ENCODE data around the gene LRP6. TPM values are rescaled to one million over a fixed set of nuclear protein-coding genes. Genes with fewer than 3 reads are reported as not detected.

LRP6 gene
- total and polyA plus RNA-seq, 2 experiments from 2014 or later, result 29.1 to 73.8 TPM

DNA sequence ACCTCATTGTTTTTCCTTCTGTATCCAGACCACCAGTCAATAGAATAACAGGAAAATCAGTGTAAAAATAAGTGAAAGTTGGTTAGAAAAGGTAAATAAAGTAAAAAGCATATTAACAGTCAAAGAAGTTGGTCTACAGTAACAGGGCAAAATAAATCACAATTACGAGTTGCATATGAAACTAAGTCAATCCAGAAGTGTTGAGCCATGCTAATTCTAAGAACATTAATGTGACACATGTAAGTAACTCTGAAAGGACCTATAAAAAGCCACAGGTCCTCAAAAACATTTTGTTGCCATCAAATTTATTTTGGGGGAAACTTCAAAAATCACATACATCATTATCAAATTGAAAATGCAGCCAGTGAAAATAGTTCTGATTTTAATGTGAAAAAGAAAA lies 56.4 kb downstream of the LRP6 start:
- no peak overlapping the region for H3K4me3 ChIP-seq
- peaks cover 100% of the 10 kb centered on the region for H3K79me2 ChIP-seq (replicated peaks; ENCODE audit: insufficient read depth)
- no peak for ATAC-seq
- peaks cover 13% of the 10 kb centered on the region for H3K4me1 ChIP-seq (ENCODE audit: insufficient read depth)
- H4K20me1 ChIP-seq (replicated peaks; ENCODE audit: insufficient read depth), result peaks cover 17% of the 10 kb centered on the region
- Mint-ChIP-seq H3K36me3 (ENCODE audit: low read depth) (no peaks in the 10 kb centered on the region), H3K27ac (no peak overlapping the region), H3K27me3 (ENCODE audit: insufficient read depth, low read depth, poor library complexity) (no peaks in the 10 kb centered on the region), H3K4me1 (peaks cover 28% of the 10 kb centered on the region), H3K4me3 (no peak overlapping the region), H3K9me3 (no peaks in the 10 kb centered on the region)
- H3K27ac ChIP-seq (ENCODE audit: low read depth), result no peak overlapping the region; the same call in 1 of the 2 replicates
- H2AFZ ChIP-seq, result no peak overlapping the region
- no peaks in the 10 kb centered on the region for H3K9me2 ChIP-seq (ENCODE audit: insufficient read depth)
- H3K4me2 ChIP-seq, result no peak overlapping the region
- H3F3A ChIP-seq (replicated peaks; ENCODE audit: low read depth), result no peaks in the 10 kb centered on the region
- no peaks in the 10 kb centered on the region for H3K36me3 ChIP-seq (ENCODE audit: insufficient read depth)
- no peak for DNase-seq (ENCODE audit: low spot score)
- no peaks in the 10 kb centered on the region for H3K27me3 ChIP-seq (ENCODE audit: insufficient read depth)
- TF ChIP-seq NANOG (IDR thresholded peaks at IDR 0.05; ENCODE audit: borderline replicate concordance) (no peak), ZNF331 (CRISPR knock-in tag; IDR thresholded peaks at IDR 0.05; ENCODE audit: low read depth) (no peak), JUNB (IDR thresholded peaks at IDR 0.05; ENCODE audit: unreplicated experiment) (no peak), EZH2phosphoT487 (IDR thresholded peaks at IDR 0.05; ENCODE audit: unreplicated experiment) (no peak), STAT1 (IDR thresholded peaks at IDR 0.05; ENCODE audit: unreplicated experiment) (no peak), CREB1 (CRISPR knock-in tag; IDR thresholded peaks at IDR 0.05; ENCODE audit: low read depth) (no peak), ZNF114 (CRISPR knock-in tag; IDR thresholded peaks at IDR 0.05) (no peak), EZH2 (IDR thresholded peaks at IDR 0.05; ENCODE audit: low read depth, unreplicated experiment) (no peak), POLR2AphosphoS5 (IDR thresholded peaks at IDR 0.05; ENCODE audit: low read depth) (no peak)
- TF ChIP-seq, protein P1, sequence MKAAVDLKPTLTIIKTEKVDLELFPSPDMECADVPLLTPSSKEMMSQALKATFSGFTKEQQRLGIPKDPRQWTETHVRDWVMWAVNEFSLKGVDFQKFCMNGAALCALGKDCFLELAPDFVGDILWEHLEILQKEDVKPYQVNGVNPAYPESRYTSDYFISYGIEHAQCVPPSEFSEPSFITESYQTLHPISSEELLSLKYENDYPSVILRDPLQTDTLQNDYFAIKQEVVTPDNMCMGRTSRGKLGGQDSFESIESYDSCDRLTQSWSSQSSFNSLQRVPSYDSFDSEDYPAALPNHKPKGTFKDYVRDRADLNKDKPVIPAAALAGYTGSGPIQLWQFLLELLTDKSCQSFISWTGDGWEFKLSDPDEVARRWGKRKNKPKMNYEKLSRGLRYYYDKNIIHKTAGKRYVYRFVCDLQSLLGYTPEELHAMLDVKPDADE (IDR thresholded peaks at IDR 0.05), result no peak
- TF ChIP-seq, protein P2, sequence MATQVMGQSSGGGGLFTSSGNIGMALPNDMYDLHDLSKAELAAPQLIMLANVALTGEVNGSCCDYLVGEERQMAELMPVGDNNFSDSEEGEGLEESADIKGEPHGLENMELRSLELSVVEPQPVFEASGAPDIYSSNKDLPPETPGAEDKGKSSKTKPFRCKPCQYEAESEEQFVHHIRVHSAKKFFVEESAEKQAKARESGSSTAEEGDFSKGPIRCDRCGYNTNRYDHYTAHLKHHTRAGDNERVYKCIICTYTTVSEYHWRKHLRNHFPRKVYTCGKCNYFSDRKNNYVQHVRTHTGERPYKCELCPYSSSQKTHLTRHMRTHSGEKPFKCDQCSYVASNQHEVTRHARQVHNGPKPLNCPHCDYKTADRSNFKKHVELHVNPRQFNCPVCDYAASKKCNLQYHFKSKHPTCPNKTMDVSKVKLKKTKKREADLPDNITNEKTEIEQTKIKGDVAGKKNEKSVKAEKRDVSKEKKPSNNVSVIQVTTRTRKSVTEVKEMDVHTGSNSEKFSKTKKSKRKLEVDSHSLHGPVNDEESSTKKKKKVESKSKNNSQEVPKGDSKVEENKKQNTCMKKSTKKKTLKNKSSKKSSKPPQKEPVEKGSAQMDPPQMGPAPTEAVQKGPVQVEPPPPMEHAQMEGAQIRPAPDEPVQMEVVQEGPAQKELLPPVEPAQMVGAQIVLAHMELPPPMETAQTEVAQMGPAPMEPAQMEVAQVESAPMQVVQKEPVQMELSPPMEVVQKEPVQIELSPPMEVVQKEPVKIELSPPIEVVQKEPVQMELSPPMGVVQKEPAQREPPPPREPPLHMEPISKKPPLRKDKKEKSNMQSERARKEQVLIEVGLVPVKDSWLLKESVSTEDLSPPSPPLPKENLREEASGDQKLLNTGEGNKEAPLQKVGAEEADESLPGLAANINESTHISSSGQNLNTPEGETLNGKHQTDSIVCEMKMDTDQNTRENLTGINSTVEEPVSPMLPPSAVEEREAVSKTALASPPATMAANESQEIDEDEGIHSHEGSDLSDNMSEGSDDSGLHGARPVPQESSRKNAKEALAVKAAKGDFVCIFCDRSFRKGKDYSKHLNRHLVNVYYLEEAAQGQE (IDR thresholded peaks at IDR 0.05; ENCODE audit: unreplicated experiment), result no peak
- TF ChIP-seq, protein P3, sequence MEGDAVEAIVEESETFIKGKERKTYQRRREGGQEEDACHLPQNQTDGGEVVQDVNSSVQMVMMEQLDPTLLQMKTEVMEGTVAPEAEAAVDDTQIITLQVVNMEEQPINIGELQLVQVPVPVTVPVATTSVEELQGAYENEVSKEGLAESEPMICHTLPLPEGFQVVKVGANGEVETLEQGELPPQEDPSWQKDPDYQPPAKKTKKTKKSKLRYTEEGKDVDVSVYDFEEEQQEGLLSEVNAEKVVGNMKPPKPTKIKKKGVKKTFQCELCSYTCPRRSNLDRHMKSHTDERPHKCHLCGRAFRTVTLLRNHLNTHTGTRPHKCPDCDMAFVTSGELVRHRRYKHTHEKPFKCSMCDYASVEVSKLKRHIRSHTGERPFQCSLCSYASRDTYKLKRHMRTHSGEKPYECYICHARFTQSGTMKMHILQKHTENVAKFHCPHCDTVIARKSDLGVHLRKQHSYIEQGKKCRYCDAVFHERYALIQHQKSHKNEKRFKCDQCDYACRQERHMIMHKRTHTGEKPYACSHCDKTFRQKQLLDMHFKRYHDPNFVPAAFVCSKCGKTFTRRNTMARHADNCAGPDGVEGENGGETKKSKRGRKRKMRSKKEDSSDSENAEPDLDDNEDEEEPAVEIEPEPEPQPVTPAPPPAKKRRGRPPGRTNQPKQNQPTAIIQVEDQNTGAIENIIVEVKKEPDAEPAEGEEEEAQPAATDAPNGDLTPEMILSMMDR (conservative IDR thresholded peaks at IDR 0.05; ENCODE audit: low read depth in 2 of 2), result no peak
- TF ChIP-seq, protein P4, sequence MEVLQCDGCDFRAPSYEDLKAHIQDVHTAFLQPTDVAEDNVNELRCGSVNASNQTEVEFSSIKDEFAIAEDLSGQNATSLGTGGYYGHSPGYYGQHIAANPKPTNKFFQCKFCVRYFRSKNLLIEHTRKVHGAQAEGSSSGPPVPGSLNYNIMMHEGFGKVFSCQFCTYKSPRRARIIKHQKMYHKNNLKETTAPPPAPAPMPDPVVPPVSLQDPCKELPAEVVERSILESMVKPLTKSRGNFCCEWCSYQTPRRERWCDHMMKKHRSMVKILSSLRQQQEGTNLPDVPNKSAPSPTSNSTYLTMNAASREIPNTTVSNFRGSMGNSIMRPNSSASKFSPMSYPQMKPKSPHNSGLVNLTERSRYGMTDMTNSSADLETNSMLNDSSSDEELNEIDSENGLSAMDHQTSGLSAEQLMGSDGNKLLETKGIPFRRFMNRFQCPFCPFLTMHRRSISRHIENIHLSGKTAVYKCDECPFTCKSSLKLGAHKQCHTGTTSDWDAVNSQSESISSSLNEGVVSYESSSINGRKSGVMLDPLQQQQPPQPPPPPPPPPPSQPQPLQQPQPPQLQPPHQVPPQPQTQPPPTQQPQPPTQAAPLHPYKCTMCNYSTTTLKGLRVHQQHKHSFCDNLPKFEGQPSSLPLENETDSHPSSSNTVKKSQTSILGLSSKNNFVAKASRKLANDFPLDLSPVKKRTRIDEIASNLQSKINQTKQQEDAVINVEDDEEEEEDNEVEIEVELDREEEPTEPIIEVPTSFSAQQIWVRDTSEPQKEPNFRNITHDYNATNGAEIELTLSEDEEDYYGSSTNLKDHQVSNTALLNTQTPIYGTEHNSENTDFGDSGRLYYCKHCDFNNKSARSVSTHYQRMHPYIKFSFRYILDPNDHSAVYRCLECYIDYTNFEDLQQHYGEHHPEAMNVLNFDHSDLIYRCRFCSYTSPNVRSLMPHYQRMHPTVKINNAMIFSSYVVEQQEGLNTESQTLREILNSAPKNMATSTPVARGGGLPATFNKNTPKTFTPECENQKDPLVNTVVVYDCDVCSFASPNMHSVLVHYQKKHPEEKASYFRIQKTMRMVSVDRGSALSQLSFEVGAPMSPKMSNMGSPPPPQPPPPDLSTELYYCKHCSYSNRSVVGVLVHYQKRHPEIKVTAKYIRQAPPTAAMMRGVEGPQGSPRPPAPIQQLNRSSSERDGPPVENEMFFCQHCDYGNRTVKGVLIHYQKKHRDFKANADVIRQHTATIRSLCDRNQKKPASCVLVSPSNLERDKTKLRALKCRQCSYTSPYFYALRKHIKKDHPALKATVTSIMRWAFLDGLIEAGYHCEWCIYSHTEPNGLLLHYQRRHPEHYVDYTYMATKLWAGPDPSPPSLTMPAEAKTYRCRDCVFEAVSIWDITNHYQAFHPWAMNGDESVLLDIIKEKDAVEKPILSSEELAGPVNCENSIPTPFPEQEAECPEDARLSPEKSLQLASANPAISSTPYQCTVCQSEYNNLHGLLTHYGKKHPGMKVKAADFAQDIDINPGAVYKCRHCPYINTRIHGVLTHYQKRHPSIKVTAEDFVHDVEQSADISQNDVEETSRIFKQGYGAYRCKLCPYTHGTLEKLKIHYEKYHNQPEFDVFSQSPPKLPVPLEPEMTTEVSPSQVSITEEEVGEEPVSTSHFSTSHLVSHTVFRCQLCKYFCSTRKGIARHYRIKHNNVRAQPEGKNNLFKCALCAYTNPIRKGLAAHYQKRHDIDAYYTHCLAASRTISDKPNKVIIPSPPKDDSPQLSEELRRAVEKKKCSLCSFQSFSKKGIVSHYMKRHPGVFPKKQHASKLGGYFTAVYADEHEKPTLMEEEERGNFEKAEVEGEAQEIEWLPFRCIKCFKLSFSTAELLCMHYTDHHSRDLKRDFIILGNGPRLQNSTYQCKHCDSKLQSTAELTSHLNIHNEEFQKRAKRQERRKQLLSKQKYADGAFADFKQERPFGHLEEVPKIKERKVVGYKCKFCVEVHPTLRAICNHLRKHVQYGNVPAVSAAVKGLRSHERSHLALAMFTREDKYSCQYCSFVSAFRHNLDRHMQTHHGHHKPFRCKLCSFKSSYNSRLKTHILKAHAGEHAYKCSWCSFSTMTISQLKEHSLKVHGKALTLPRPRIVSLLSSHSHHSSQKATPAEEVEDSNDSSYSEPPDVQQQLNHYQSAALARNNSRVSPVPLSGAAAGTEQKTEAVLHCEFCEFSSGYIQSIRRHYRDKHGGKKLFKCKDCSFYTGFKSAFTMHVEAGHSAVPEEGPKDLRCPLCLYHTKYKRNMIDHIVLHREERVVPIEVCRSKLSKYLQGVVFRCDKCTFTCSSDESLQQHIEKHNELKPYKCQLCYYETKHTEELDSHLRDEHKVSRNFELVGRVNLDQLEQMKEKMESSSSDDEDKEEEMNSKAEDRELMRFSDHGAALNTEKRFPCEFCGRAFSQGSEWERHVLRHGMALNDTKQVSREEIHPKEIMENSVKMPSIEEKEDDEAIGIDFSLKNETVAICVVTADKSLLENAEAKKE (CRISPR knock-in tag; IDR thresholded peaks at IDR 0.05), result no peak
